DOHH2 (cell line): ENCODE data around the gene FLNB.

Experiments used
- H3F3A ChIP-seq: fragments of 200-600 bp; sonication (generic), shearing (Covaris generic); 2 replicates; pipeline ENCODE4 v1.6.0; 2016; ENCODE audit warnings: antibody characterized with exemption, mild to moderate bottlenecking; ENCODE audit not compliant: control insufficient read depth, insufficient read depth
- H3K27ac ChIP-seq: fragments of 200-600 bp; sonication (generic); 2 replicates; pipeline ENCODE4 v1.5.1; 2014; ENCODE audit warnings: low read depth, mild to moderate bottlenecking, low read length, moderate library complexity
- H3K27me3 ChIP-seq: fragments of 200-600 bp; sonication (generic); 2 replicates; pipeline ENCODE4 v1.6.1; 2014; ENCODE audit warnings: mild to moderate bottlenecking, low read length, mixed read lengths; ENCODE audit not compliant: control insufficient read depth
- H3K36me3 ChIP-seq: fragments of 200-600 bp; sonication (generic); 2 replicates; pipeline ENCODE4 v1.6.1; 2014; ENCODE audit warnings: mild to moderate bottlenecking, low read length, moderate library complexity, mixed read lengths; ENCODE audit not compliant: control insufficient read depth
- H3K4me1 ChIP-seq: fragments of 200-600 bp; sonication (generic); 2 replicates; pipeline ENCODE4 v1.6.1; 2014; ENCODE audit warnings: mild to moderate bottlenecking, low read length, mixed read lengths; ENCODE audit not compliant: control insufficient read depth
- H3K4me2 ChIP-seq: fragments of 200-600 bp; sonication (generic); 2 replicates; pipeline ENCODE4 v1.6.0; 2014; ENCODE audit warnings: mild to moderate bottlenecking, low read length, moderate library complexity
- H3K4me3 ChIP-seq: fragments of 200-600 bp; sonication (generic); 2 replicates; pipeline ENCODE4 v1.5.1; 2014; ENCODE audit warnings: mild to moderate bottlenecking, low read length, mixed read lengths
- H3K79me2 ChIP-seq: fragments of 200-600 bp; sonication (generic); 2 replicates; pipeline ENCODE4 v1.6.1; 2014; ENCODE audit warnings: mild to moderate bottlenecking, low read length, mixed read lengths; ENCODE audit not compliant: control insufficient read depth
- H3K9me2 ChIP-seq: fragments of 200-600 bp; sonication (generic); replicated peaks from 2 replicates; pipeline ENCODE4 v1.6.1; 2014; ENCODE audit warnings: mild to moderate bottlenecking, low read length, mixed read lengths; ENCODE audit not compliant: control insufficient read depth
- H3K9me3 ChIP-seq: fragments of 200-600 bp; sonication (generic); 2 replicates; pipeline ENCODE4 v1.6.1; 2014; ENCODE audit warnings: antibody characterized with exemption, low read length, mixed read lengths; ENCODE audit not compliant: control insufficient read depth, insufficient read depth
- H4K20me1 ChIP-seq: fragments of 200-600 bp; sonication (generic); 2 replicates; pipeline ENCODE4 v1.6.0; 2014; ENCODE audit warnings: low read depth, mild to moderate bottlenecking, antibody characterized with exemption, low read length, moderate library complexity; ENCODE audit not compliant: control insufficient read depth, insufficient read depth
- EZH2phosphoT487 ChIP-seq: fragments of 200-600 bp; sonication (generic); IDR thresholded peaks from 2 replicates; pipeline ENCODE4 v1.6.1; 2017; ENCODE audit warnings: borderline replicate concordance, mild to moderate bottlenecking, antibody characterized with exemption, low read length, moderate library complexity, mixed read lengths
- TF ChIP-seq, protein P1 (sequence below): fragments of 200-600 bp; sonication (generic); IDR thresholded peaks from one replicate; pipeline ENCODE4 v1.5.1; 2014; ENCODE audit warnings: antibody characterized with exemption, mild to moderate bottlenecking, low read depth, low read length; ENCODE audit not compliant: poor library complexity, severe bottlenecking

FLNB gene

DNA sequence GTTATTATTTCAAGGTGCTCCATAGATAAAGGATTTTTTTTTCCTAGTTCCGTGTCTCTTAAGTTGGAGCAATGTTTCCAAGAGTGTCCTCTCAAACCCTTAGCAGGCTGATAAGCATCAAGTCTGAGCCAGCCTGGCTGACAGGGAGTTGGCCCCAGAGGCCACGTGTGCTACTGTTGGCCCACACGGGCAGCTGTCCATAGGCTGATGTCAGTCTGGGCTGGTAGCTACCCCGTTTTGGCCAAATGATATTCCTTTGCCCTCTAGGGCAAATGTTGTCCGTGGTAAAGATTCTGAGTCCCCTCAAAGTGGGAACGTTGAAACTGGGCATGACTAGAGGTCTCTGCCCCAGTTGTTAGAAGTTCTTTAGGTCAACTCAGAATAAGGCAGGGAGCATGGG is 99.4 kb downstream of the FLNB start:
- peaks cover 15% of the 10 kb centered on the region; the same call in 1 of the 2 replicates for H3K36me3 ChIP-seq
- no peaks in the 10 kb centered on the region for H3K9me3 ChIP-seq
- no peaks in the 10 kb centered on the region for H3K79me2 ChIP-seq
- no peaks in the 10 kb centered on the region for H3K27me3 ChIP-seq
- no peak overlapping the region for H3K4me2 ChIP-seq
- H3K4me1 ChIP-seq: no peaks in the 10 kb centered on the region
- TF ChIP-seq, protein P1, sequence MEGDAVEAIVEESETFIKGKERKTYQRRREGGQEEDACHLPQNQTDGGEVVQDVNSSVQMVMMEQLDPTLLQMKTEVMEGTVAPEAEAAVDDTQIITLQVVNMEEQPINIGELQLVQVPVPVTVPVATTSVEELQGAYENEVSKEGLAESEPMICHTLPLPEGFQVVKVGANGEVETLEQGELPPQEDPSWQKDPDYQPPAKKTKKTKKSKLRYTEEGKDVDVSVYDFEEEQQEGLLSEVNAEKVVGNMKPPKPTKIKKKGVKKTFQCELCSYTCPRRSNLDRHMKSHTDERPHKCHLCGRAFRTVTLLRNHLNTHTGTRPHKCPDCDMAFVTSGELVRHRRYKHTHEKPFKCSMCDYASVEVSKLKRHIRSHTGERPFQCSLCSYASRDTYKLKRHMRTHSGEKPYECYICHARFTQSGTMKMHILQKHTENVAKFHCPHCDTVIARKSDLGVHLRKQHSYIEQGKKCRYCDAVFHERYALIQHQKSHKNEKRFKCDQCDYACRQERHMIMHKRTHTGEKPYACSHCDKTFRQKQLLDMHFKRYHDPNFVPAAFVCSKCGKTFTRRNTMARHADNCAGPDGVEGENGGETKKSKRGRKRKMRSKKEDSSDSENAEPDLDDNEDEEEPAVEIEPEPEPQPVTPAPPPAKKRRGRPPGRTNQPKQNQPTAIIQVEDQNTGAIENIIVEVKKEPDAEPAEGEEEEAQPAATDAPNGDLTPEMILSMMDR: no peak
- no peak for TF ChIP-seq EZH2phosphoT487
- no peaks in the 10 kb centered on the region for H3F3A ChIP-seq
- no peaks in the 10 kb centered on the region for H3K9me2 ChIP-seq
- H3K27ac ChIP-seq: no peak overlapping the region
- no peaks in the 10 kb centered on the region for H4K20me1 ChIP-seq
- no peak overlapping the region for H3K4me3 ChIP-seq

DNA sequence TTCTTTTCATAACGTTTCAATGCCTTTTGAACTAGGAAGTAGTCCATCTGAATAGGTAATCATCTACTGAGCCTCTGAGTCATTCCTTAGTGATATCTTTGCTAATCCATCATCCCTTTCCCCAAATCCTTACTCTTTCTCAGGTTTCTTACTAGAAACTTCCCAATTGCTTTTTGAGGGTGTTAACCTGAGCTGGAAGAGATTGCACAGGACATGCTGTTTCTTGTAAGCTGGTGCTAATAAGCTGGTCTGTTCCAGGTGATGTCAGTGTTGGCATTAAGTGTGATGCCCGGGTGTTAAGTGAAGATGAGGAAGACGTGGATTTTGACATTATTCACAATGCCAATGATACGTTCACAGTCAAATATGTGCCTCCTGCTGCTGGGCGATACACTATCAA is 101.5 kb downstream of the FLNB start:
- H3K27ac ChIP-seq: no peak overlapping the region
- no peaks in the 10 kb centered on the region for H4K20me1 ChIP-seq
- H3K4me2 ChIP-seq: no peak overlapping the region
- H3K79me2 ChIP-seq: no peaks in the 10 kb centered on the region
- H3K27me3 ChIP-seq: no peaks in the 10 kb centered on the region
- H3K4me3 ChIP-seq: no peak overlapping the region
- no peaks in the 10 kb centered on the region for H3F3A ChIP-seq
- no peaks in the 10 kb centered on the region for H3K9me2 ChIP-seq
- H3K36me3 ChIP-seq: peaks cover 15% of the 10 kb centered on the region; the same call in 1 of the 2 replicates
- TF ChIP-seq, protein P1: no peak
- TF ChIP-seq EZH2phosphoT487: no peak
- H3K9me3 ChIP-seq: no peaks in the 10 kb centered on the region
- no peaks in the 10 kb centered on the region for H3K4me1 ChIP-seq

DNA sequence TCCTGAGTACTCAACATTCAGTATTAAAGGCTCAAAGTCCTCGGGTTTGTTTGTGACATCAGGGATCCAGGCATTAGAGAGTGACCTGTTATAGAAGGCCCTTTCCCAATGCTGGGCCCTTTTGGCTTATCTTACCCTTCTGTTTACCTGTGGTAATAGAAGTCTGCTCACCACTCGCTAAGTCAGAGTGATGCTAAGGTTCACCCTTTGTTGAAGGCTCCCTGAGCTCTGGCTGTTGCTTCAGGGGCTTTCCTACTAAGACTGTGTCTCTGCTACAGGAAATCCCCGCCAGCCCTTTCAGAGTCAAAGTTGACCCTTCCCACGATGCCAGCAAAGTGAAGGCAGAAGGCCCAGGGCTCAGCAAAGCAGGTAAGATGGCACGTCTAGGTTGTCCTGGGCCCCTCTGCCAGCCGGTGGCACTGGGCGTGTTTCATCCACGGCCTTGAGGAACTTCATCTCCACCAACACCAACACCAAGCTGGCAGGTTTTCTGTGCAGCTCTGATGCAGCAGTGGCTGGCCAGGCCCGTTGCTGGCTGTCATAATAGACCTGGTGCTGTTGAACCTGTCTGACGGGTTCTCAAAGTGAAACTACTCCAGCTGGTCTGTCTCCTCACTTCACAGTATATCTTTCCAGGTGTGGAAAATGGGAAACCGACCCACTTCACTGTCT is 103.4 kb downstream of the FLNB start:
- Histone ChIP-seq H3K27ac (no peak overlapping the region), H3K4me3 (no peak overlapping the region)

More for the DNA sequence above, 103.4 kb downstream of the FLNB start:
- Histone ChIP-seq H3K9me3 (no peaks in the 10 kb centered on the region), H3K9me2 (no peaks in the 10 kb centered on the region), H3K4me1 (no peaks in the 10 kb centered on the region), H3F3A (no peaks in the 10 kb centered on the region), H3K27me3 (no peaks in the 10 kb centered on the region), H3K79me2 (no peaks in the 10 kb centered on the region), H3K36me3 (peaks cover 11% of the 10 kb centered on the region; the same call in 1 of the 2 replicates), H4K20me1 (no peaks in the 10 kb centered on the region), H3K4me2 (no peak overlapping the region)
- TF ChIP-seq EZH2phosphoT487: no peak
- TF ChIP-seq, protein P1: no peak
